Hepatic stellate cell (primary cell): Measurements from ENCODE around the gene AMOTL1.
A peak's percentile ranks its signal among the peaks of the same experiment; 100 is the strongest.

Experiments used
- DNase-seq: peaks from one replicate; pipeline ENCODE4 v3.0.0; 2011; ENCODE audit warnings: low spot score

The AMOTL1 gene, protein sequence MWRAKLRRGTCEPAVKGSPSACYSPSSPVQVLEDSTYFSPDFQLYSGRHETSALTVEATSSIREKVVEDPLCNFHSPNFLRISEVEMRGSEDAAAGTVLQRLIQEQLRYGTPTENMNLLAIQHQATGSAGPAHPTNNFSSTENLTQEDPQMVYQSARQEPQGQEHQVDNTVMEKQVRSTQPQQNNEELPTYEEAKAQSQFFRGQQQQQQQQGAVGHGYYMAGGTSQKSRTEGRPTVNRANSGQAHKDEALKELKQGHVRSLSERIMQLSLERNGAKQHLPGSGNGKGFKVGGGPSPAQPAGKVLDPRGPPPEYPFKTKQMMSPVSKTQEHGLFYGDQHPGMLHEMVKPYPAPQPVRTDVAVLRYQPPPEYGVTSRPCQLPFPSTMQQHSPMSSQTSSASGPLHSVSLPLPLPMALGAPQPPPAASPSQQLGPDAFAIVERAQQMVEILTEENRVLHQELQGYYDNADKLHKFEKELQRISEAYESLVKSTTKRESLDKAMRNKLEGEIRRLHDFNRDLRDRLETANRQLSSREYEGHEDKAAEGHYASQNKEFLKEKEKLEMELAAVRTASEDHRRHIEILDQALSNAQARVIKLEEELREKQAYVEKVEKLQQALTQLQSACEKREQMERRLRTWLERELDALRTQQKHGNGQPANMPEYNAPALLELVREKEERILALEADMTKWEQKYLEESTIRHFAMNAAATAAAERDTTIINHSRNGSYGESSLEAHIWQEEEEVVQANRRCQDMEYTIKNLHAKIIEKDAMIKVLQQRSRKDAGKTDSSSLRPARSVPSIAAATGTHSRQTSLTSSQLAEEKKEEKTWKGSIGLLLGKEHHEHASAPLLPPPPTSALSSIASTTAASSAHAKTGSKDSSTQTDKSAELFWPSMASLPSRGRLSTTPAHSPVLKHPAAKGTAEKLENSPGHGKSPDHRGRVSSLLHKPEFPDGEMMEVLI

DNA sequence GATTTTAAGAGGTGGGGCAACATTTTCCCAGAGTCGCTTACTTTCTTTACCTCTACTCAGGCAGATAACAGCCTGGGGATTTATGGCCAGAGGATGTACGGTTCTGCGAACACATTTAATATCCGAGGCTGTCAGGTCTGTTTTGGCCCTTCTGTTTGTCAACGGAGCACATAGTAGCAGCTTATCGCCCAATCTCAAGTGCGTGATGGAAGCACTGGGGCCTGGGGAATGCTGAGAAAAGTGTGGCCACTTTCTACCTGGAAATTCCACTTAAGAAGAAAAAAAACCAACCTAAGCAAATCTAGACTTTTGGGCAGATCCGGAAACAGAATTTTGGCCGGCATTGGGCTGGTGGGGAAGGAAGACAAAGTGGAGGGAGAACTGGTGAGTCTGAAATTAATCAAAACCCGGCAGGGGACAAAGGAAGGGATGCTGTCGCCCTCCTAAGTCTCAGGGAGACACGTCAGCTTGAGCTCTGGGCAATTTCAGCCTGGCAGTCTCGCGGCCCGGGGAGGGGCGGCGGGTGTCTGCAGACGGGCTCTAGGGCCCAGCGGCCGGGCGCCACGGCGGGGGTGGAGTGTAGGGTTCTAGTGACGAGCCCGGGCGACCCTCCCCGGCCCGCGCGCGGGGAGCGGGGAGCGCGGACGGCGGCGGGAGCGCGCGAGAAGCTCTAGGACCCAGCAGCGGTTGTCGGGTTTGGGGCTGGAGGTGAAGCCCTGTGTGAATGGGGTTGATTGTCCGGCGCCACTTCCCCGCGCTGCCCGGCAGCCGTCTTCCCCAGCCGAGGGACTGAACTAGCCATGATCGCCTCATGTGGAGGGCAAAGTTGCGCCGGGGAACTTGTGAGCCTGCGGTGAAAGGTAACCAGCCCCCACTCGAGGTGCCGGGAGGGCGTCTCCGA is at the start of gene AMOTL1:
AMOTL1 (plus strand) TSS at position 656 of the 901 bp plus-strand sequence; CDS start at position 812, 156 bp downstream.
- peak; percentile 78 for DNase-seq

DNA sequence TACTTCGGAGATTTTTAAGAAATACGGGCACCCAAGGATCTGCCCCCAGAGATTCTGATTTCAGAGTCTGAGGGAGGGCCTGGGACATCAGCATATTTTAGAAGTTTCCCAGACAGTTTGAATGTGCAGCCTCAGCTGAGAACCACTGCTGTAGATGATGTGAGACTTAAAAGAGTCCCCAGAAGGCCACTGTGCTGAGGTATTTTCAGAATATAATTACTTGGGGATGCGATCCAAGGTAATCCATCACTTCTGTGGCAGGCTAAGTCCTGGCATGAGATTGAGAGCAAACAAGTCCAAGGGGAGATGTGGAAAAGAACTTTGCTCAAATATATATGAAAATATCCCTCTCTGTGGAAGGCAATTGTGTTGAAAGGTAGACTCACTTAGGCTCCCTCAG is 48.3 kb upstream of the AMOTL1 start:
- DNase-seq: no peak

GRCh38 chr11:94721565-94722292 is 46.4 kb upstream of the AMOTL1 start:
- DNase-seq: no peak

- no peak for DNase-seq
These were observed 45.4 kb upstream of the AMOTL1 start for GRCh38 chr11:94722735-94723134.

- DNase-seq: no peak
These were observed 43.1 kb upstream of the AMOTL1 start for GRCh38 chr11:94725097-94725496.

DNA sequence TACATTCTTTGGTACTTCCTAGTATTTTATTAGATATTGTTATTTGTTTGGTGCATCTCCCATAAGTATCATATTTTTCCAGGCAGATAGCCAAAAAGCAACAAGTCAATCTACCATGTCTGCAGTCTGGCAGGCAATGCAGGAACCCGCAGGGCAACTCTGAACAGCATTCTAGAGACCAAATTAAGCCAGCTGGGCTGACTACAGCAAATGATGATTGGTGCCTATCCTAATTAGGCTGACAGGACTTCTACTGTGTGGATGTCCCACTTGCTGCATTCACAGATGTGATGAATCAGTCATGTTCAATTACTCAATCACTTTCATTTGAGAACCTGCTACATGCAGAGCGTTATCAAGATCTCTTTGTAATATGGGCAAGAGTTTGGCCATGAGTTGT is 40.3 kb upstream of the AMOTL1 start:
- no peak for DNase-seq

DNA sequence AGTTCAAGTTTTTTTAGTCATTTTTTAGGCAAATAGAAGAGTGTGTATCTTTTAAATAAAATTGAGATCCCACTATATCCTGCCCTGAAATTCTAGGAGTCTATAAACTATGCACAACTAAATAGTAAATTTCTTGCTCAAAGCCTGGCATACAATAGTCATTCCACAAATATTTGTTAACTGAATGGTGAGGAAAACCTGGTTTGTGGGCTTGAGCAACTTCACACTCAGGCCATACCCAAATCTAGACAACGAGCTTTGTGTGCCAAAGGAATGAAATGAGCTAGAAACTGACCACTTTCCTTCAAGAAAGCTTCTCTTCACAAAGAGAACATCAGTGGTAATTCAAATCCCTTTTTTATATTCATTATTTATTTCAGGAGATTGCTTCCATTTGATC is 39.6 kb upstream of the AMOTL1 start:
- DNase-seq: no peak

DNA sequence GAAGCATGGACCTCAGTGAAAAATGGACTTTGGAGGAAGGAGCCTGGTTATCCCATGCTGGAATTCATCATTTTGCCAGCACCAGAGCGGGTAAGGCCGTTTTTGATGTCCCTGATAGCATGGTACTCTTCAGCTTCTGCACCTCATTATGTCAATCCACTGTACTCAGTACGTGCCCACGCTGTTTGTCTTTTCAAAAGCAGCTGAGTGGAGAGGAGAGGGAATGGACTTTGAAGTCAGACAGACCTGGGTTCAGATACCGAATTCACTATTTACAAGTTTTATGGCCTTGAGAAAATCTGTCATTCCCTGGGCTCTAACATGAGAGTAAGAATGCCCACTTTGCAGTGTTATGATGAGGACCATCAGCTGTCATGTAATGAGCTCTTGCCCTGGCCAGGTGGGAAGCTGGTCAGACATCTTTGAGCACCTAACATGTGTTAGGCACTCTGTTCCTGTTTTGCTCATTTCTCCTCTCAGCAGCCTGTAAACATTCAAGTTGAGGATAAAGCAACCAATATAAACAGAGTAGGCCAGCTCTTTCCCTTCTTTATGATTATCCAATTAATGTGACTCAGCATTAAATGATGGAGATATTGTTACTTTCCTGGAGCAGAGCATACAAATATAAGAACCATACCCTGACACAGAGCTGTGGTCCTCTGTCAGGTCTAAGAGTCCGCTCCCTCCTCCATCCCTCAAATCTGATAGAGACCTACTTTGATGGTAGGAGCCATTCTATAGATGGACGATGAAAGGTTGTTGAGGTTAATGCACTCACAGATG is 39.0 kb upstream of the AMOTL1 start:
- DNase-seq: no peak

- no peak for DNase-seq
These were observed 38.0 kb upstream of the AMOTL1 start for GRCh38 chr11:94730153-94730552.

GRCh38 chr11:94731880-94732601 is 36.1 kb upstream of the AMOTL1 start:
- no peak for DNase-seq

- no peak for DNase-seq
These were observed 35.4 kb upstream of the AMOTL1 start for GRCh38 chr11:94732617-94733281.

DNA sequence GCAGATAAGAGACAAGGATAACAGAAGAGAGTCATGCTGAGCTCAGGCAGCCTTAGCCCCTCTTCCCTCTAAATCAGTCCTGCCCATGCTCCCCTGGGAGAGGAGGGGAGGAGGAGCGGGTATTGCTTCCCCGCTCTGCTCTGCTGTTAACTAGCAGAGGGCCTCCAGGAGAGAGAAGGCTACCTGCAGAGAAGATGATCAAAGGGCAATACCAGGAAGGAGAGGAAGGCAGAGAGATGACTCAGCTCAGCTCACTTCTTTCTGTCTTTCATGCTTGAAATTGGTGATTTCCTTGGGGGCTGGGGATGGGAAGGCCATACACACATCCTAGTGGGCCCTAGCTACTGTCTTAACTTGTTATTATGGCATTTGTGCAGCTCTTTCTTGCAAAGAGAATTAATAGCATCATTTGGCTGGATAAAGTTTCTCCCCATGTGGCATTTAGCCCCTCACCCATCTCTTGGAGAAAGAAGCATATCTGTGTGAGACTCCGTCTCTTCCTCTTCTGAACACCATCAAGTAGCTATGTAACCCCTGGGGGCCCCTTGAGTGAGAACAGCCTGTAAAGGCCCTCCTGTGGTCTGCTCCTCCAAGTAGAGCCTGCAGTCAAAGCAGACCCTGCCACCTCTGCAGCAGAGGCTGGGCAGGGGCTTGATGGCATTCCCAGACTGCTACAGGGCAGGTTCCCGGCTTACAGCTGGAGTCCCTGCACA is 33.4 kb upstream of the AMOTL1 start:
- DNase-seq: no peak

DNA sequence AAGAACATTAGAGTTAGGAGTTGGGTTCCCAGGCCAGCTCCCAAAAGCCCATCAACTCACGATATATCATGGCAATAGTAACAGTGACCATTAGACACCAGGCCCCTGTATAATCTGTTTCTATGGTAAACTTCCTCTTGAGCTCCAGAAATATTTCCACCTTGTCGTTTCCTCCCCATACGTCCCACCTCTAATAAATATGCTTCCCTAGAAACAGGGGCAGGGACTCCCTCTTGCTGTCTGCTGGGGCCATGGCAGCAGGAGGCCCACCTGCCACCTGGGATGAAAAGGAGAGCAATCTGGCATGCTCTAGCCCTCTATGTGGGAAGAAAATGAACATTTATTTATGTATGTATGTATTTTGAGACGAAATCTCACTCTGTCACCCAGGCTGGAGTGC is 32.2 kb upstream of the AMOTL1 start:
- DNase-seq: no peak

DNA sequence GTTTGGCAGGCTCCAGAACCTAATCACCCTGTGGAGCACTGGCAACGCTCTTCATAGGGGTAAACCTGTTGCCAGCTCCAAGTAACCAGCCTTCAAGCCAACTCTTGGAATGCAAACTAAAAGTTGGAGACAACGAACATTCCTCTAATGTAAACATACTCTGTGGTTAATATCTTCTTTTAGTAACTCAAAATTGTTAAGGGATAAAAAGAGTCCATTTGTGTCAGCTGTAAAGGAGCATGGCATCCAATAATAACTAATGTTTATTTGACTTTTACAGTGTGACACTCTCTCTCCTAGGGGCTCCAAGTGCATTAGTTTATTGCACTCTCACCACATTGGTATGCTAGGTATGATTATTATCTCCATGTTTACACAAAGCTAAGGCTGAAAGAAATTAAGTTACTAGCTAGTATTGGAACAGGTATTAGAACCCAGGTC is 31.0 kb upstream of the AMOTL1 start:
- no peak for DNase-seq

DNA sequence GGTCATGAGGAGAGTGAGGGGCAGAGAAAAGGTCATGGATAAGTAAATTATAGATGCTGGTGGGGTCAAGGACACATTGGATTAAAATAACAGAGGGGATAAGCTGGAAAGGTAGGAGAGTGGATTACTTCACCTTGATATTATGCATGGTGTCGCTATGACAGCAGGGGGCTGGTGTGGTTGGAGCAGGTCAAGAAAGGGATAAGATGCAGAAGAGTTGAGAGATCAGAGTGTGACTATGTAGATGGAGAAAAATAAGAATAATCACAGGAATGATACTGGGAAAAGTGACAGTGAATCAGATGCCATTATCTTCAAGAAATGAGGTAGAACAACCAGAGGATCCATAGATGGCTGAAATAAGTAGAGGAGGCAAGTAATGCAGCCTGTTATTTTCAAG is 29.4 kb upstream of the AMOTL1 start:
- no peak for DNase-seq

DNA sequence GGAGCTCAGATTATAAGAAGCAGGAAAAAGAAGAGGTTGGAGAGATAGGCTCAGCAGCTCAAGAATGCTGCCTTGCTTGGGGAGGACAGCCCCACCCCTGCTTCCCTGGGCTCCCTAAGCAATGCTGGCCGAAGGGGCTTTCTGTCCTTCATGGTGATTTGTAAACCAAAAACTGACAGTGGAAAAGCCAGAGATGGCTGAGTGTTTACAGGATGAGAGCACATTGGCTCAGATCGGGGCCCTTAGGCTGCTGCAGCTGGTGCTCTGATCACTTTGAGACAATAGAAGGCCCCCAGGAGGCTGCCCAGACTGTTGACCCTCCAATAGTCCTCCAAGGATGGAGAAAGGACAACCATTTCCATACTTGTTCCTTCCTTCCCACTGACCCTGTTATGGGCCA is 28.8 kb upstream of the AMOTL1 start:
- no peak for DNase-seq

DNA sequence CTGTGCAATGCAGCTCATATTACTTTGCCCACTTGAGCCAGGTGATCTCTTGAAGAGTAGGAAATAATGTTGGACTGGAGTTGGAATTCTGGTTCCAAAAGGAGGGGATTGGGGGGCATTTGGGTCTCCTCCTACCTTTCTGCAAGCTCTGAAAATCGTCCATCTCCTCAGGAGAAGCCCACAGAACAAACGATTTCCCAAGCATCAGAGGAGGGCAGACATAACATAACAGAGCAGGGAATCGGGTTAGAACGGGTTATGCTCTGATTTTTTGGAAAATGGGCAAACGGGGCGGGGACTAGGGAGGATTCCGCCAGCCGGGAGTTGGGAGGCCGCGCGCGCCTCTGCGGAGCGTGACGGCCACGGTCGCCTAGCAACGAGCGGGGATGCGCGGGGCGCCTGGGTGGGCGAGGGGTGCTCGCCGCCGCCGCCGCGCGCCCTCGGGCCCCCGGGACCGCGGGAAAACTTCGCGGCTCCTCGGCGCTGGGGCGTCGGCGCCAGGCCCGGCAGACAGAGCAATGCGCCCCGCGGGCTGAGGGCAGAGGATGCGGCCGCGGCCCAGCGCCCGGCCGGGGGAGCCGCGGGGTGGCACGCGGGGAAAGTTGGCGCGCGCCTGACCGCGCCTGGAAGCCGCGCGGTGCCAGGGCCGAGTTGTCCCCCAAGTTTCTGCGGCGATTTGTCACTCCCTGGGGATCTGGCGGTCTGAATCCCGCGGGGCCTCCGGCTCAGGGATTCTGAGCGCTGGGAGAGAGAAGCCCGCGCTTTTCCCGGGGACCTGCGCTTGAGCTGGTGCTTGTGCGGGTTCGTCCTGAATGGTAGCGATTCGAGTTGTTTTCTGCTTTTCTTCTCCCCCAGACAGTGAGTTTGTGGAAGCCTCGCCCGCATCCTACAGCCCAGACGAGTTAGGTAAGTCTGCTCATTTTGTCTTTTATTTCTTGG is 27.8 kb upstream of the AMOTL1 start:
- peak; percentile 58 for DNase-seq
